ENCODE results near the gene A3GALT2.

GRCh38 chr1:33321178-33321577 is 280 bp upstream of the A3GALT2 start:
- TF ChIP-seq TAF1 (IDR thresholded peaks at IDR 0.05; ENCODE audit: borderline replicate concordance, insufficient read depth, low read length) (no peak), POLR2AphosphoS5 (IDR thresholded peaks at IDR 0.05; ENCODE audit: low read depth, low read length) (no peak), SIN3A (IDR thresholded peaks at IDR 0.05; ENCODE audit: borderline replicate concordance, insufficient read depth, low read length) (no peak), REST (IDR thresholded peaks at IDR 0.05; ENCODE audit: insufficient read depth in 1 of 2, low read depth in 2 of 2, low read length in 2 of 2) (no peak)
